ENCODE results near the gene WBP2NL.

WBP2NL gene

DNA sequence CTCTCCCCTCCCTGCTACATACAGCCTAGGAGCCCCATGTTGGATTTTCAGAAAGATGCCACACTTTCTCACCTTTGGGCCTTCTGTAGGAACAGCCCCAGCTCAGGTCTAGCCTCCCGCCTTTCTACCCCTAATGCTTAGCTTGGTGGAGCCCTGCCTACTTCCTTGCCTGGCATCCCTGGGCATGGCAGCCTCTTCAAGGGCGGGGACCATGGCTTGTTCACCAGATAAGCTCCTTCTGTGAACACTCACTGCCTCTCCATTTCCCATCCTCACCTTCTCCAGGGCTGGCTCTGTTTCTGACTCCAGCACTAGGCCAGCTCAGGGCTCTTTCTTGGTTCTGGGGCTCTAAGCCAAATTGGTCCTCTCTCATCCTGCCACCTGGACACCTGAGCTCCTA lies 28.0 kb upstream of the WBP2NL start:
- TF ChIP-seq, protein P1, sequence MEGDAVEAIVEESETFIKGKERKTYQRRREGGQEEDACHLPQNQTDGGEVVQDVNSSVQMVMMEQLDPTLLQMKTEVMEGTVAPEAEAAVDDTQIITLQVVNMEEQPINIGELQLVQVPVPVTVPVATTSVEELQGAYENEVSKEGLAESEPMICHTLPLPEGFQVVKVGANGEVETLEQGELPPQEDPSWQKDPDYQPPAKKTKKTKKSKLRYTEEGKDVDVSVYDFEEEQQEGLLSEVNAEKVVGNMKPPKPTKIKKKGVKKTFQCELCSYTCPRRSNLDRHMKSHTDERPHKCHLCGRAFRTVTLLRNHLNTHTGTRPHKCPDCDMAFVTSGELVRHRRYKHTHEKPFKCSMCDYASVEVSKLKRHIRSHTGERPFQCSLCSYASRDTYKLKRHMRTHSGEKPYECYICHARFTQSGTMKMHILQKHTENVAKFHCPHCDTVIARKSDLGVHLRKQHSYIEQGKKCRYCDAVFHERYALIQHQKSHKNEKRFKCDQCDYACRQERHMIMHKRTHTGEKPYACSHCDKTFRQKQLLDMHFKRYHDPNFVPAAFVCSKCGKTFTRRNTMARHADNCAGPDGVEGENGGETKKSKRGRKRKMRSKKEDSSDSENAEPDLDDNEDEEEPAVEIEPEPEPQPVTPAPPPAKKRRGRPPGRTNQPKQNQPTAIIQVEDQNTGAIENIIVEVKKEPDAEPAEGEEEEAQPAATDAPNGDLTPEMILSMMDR (IDR thresholded peaks at IDR 0.05; ENCODE audit: low read depth, low read length, missing control alignments): no peak
- no peak overlapping the region for H3K4me3 ChIP-seq (ENCODE audit: low read depth, low read length)
- in situ Hi-C loops (cut with HindIII; ENCODE audit: low sequenced_read_pairs): no loop called here
- no peak for DNase-seq (ENCODE audit: low read depth)

GRCh38 chr22:41971431-41971830 lies 27.2 kb upstream of the WBP2NL start:
- DNase-seq (ENCODE audit: low read depth): no peak
- TF ChIP-seq, protein P1 (IDR thresholded peaks at IDR 0.05; ENCODE audit: low read depth, low read length, missing control alignments): no peak
- in situ Hi-C loops (cut with HindIII; ENCODE audit: low sequenced_read_pairs): no loop called here
- no peak overlapping the region for H3K4me3 ChIP-seq (ENCODE audit: low read depth, low read length)

DNA sequence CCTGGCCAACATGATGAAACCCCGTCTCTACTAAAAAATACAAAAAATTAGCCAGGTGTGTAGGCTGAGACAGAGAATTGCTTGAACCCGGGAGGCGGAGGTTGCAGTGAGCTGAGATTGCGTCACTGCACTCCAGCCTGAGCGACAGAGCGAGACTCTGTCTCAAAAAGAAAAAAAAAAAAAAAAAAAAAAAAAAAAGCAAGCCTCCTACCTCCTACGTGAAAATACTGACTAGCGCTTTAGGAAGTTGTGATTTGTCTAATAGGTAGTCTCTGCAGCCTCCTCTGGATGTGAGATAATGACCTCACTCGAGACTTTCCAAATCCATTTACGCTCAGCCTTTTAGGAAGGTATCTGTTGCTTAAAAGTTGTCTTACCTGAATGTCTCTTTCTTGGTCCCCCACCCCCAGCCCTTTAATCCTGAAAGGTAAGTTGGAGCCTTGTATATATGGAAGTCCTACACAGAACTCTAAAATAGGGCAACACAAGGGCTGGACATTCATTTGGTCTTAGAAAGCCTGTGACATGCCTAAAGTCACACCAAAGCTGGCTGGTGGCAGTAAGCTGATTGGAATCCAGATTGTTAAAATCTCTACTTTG lies 23.8 kb upstream of the WBP2NL start:
- DNase-seq (ENCODE audit: low read depth): no peak
- no peak overlapping the region for H3K4me3 ChIP-seq (ENCODE audit: low read depth, low read length)
- in situ Hi-C loops (cut with HindIII; ENCODE audit: low sequenced_read_pairs): no loop called here
- TF ChIP-seq, protein P1 (IDR thresholded peaks at IDR 0.05; ENCODE audit: low read depth, low read length, missing control alignments): no peak

DNA sequence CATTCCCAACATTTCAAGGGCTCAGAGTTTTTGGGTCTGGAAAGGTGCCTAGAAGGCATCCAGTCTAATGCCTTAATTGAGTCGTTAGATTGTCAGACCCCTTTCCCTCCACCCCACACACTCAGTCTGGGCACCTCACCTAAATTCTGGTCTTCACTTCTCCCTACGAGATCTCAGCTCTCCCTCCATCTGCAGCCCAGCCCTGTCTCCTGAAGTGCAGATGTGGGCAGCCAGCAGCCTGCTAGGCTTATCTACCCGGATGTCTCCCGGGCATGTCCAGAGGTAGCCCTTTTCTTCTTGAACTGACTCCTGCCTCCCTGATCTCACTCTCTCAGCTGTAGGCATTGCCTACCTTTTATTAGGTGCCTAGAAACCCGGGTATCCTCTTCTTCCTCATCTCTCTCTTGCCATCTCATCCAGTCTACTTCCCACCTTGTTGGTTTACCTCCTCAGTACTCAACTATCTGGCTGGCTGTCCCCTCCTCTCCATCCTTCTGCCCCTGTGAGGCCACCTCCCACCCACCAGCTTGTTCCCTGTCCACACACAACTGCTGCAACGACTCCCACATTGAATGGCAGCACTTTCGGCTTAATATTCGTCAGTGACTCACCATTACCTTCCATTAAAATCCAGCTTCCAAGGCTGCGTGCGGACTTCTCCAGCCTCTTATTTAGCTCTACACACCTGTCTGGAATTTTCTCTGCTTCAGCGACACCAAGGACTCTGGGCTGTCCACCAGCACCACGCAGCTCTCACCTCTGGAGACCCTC lies 23.1 kb upstream of the WBP2NL start:
- DNase-seq (ENCODE audit: low read depth): no peak
- no peak overlapping the region for H3K4me3 ChIP-seq (ENCODE audit: low read depth, low read length)
- in situ Hi-C loops (cut with HindIII; ENCODE audit: low sequenced_read_pairs): no loop called here
- TF ChIP-seq, protein P1 (IDR thresholded peaks at IDR 0.05; ENCODE audit: low read depth, low read length, missing control alignments): no peak

GRCh38 chr22:41976070-41976901 lies 22.3 kb upstream of the WBP2NL start:
- H3K4me3 ChIP-seq (ENCODE audit: low read depth, low read length): peak overlapping the region; percentile 33
- in situ Hi-C loops (cut with HindIII; ENCODE audit: low sequenced_read_pairs): no loop called here
- DNase-seq (ENCODE audit: low read depth): no peak
- TF ChIP-seq, protein P1 (IDR thresholded peaks at IDR 0.05; ENCODE audit: low read depth, low read length, missing control alignments): no peak

DNA sequence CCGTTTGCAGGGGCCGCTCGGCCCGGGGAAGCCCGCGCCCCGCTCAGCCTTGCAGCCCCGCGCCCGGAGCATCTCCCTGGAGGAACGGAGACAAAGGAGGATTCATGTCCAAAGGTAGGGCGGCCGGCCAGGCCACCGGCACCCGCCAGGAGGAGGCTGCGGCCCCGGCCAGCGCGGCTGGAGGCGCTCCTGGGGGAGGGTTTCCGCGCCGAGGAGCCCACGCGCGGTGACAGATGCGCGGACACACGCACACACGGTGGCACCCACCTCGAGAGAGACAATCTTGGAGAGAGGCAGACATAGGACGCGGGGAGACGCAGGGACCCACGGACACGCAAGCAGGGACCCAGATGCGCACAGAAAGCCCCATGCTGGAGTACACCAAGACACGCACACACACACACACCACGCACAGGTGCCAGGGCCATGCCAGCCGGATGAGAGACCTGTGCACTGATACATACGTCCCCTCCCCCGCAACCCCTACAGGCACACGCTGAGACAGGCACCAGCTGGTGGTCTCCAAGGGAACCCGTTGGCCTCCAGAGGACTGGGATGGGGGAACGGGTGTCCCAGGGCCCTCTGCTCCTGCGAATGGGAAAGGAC lies 21.5 kb upstream of the WBP2NL start:
- in situ Hi-C loops (cut with HindIII; ENCODE audit: low sequenced_read_pairs): no loop called here
- H3K4me3 ChIP-seq (ENCODE audit: low read depth, low read length): peak overlapping the region; percentile 28
- no peak for DNase-seq (ENCODE audit: low read depth)

More for the DNA sequence above, 21.5 kb upstream of the WBP2NL start:
- TF ChIP-seq, protein P1 (IDR thresholded peaks at IDR 0.05; ENCODE audit: low read depth, low read length, missing control alignments): no peak

Measured in astrocyte of the cerebellum (primary cell).